T47D (cell line): ENCODE measurements around the gene SGCA.

Source experiments
- DNase-seq, 2 experiments: peaks; one replicate each; pipeline versions ENCODE4 v3.0.0 to v3.0.0-alpha.2; 2011 to 2012; ENCODE audit warnings: low read depth in 1 of 2, low spot score in 1 of 2
- JUND ChIP-seq: IDR thresholded peaks from 2 replicates; pipeline ENCODE4 v1.6.1; 2012; ENCODE audit warnings: low read depth
- in situ Hi-C: cut with HindIII; loops from 2 replicates; pipeline ENCODE4 v1.10.0; 2016; ENCODE audit warnings: low sequenced_read_pairs, low pct_unique_long_range_greater_than_20kb

The SGCA gene

GRCh38 chr17:50165867-50166517 is at the start of gene SGCA:
SGCA (plus strand) TSS chr17:50166005; CDS start chr17:50166041, 36 bp downstream.
- DNase-seq: no peak
- no peak for TF ChIP-seq JUND
- in situ Hi-C loops: no loop called here

GRCh38 chr17:50117202-50118051 is 48.4 kb upstream of the SGCA start:
- TF ChIP-seq JUND: no peak
- DNase-seq: peak; percentile 79 to 81

GRCh38 chr17:50118076-50118827 is 47.6 kb upstream of the SGCA start:
- TF ChIP-seq JUND: no peak
- DNase-seq: no peak
- in situ Hi-C loops: no loop called here

More at GRCh38 chr17:50117202-50118051, 48.4 kb upstream of the SGCA start:
- in situ Hi-C loops: no loop called here

- in situ Hi-C loops: no loop called here
- DNase-seq: no peak
- no peak for TF ChIP-seq JUND
These were observed 47.0 kb upstream of the SGCA start for GRCh38 chr17:50118828-50119218.

GRCh38 chr17:50120475-50121253 is 45.1 kb upstream of the SGCA start:
- DNase-seq: no peak
- TF ChIP-seq JUND: no peak
- in situ Hi-C loops: no loop called here

- DNase-seq: no peak
- TF ChIP-seq JUND: no peak
- in situ Hi-C loops: no loop called here
These were observed 42.9 kb upstream of the SGCA start for GRCh38 chr17:50122945-50123344.

- in situ Hi-C loops: no loop called here
- TF ChIP-seq JUND: no peak
- DNase-seq: peak in 1 of 2 experiments; percentile 44
These were observed 42.0 kb upstream of the SGCA start for GRCh38 chr17:50123649-50124349.

GRCh38 chr17:50125420-50125997 is 40.3 kb upstream of the SGCA start:
- in situ Hi-C loops: no loop called here
- no peak for TF ChIP-seq JUND
- DNase-seq: no peak

GRCh38 chr17:50127697-50128361 is 38.0 kb upstream of the SGCA start:
- in situ Hi-C loops: no loop called here
- DNase-seq: no peak
- no peak for TF ChIP-seq JUND

- DNase-seq: no peak
- TF ChIP-seq JUND: no peak
- in situ Hi-C loops: no loop called here
These were observed 37.1 kb upstream of the SGCA start for GRCh38 chr17:50128441-50129352.

GRCh38 chr17:50129353-50129727 is 36.5 kb upstream of the SGCA start:
- TF ChIP-seq JUND: no peak
- in situ Hi-C loops: no loop called here
- no peak for DNase-seq
